ENCODE data around the gene FLT3LG. TPM values are rescaled to one million over a fixed set of nuclear protein-coding genes. Genes with fewer than 3 reads are reported as not detected.

FLT3LG gene
- polyA plus RNA-seq, 1 experiment, result 7.7 TPM

DNA sequence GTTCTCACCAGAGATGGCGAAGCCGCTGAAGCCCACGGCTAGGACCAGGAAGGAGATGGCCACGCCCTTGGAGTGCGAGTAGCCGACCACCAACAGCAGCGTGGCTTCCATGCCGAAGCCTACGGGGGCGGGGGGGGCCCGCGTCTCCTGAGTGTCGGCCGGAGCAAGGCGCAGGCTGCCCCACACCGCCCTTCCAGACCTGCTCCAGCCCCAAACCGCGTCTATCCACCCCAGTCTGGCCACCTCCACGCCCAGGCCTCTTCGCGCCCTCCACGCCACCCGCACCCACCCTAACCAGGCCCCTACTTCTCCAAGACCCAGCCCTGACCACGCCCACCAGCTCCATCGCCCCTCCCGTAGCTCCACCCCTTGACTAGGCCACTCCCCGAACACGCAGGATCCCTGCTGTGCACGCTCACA lies 42.7 kb upstream of the FLT3LG start:
- CTCF ChIA-PET, result interaction anchor here (0.8 kb wide), 1 partner anchor 12 kb away, joined by 3 read pairs; no protein-coding TSS in a partner anchor
- TF ChIP-seq CTCF (IDR thresholded peaks at IDR 0.05; ENCODE audit: insufficient read depth, low read depth, low read length), result no peak

DNA sequence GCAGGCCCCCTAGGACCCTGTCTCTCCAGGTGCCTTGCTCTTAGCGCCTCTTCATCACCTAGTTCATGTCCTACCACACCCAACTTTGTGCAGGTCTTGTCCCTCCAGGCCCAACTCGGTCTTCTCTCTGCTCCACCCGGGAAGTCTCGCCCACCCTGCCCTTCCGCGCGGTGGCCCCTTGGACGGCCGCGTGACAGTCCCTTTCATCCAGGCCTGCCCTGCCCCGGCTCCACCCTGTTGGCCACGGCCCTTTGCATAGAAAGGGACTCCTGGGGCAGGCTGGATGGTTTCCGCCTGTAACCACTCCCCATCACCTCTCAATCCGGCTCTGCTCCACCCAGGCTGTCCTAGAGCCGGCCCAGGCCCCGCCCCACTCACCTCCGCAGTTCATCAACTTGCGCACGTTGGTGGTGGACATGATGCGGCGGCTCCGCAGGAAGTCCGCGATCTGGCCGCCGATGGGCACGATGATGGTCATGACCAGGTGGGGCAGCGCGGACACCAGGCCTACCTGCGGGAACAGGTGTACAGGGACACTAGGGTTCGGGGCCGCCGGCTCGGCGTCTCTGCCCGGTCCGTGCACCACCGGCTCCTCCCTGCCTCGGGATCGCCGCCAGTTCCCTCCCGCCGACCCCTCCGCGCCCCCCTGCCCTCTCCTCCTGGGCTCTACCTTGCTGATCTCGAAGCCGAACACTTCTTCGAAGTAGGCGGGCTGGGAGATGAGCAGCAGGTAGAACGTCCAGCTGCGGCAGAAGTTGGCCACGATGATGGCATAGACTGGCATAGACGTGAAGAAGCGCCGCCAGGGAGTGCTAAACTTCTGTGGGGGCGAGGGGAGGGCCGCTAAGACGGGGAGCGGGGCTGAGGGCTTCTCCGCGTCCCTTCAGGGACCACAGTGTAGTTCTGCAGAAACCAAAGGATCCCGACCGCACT lies 41.6 kb upstream of the FLT3LG start:
- H3K36me3 ChIP-seq (ENCODE audit: control insufficient read depth, insufficient read depth, low read length), result no peaks in the 10 kb centered on the region
- DNase-seq (ENCODE audit: low read depth), result no peak
- no peak for TF ChIP-seq CTCF (IDR thresholded peaks at IDR 0.05; ENCODE audit: insufficient read depth, low read depth, low read length)
- ChIA-PET CTCF (no interaction called here), POLR2A (no interaction called here)
- H3K4me3 ChIP-seq (ENCODE audit: low read depth, low read length), result no peak overlapping the region
- H3K27me3 ChIP-seq (ENCODE audit: control insufficient read depth, insufficient read depth, low read length), result peaks cover 59% of the 10 kb centered on the region

More for the DNA sequence above, 42.7 kb upstream of the FLT3LG start:
- H3K27me3 ChIP-seq (ENCODE audit: control insufficient read depth, insufficient read depth, low read length), result peaks cover 63% of the 10 kb centered on the region
- no peaks in the 10 kb centered on the region for H3K36me3 ChIP-seq (ENCODE audit: control insufficient read depth, insufficient read depth, low read length)
- no peak for DNase-seq (ENCODE audit: low read depth)
- no peak overlapping the region for H3K4me3 ChIP-seq (ENCODE audit: low read depth, low read length)
- POLR2A ChIA-PET, result no interaction called here

GRCh38 chr19:49433240-49433901 lies 40.6 kb upstream of the FLT3LG start:
- no peak for TF ChIP-seq CTCF (IDR thresholded peaks at IDR 0.05; ENCODE audit: insufficient read depth, low read depth, low read length)

DNA sequence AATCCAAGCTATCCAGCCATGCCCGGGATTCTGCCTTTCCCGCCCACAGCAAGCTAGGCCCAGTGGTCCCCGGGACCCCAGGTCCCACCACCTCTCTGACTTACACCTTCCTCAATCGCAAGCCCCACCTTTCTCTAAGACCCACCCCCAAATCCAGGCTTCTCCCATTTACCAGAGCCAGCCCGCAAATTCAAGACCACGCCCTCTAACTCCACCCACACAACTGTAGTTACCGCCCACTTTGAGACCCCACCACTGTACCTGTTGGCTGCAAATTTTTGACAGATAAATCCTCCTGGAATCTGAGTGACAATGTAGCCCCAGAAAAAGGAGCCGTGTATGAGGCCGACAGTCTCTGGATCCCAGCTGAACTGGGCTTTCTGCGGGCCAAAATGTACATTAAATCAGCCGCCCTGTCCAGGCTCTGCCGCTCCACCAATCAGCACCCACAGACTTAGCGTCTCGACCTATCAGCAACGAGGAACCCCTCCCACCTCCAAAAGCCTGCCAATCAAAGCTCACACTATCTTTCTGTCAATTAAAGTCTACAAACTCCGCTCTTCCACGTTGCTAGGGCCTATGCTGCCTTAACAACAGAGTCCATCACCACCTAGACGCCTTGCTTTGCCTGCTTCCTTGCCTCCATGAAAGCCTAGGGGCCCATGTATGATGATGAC lies 39.0 kb upstream of the FLT3LG start:
- no peak for DNase-seq (ENCODE audit: low read depth)
- H3K4me3 ChIP-seq (ENCODE audit: low read depth, low read length), result no peak overlapping the region
- ChIA-PET POLR2A (no interaction called here), CTCF (interaction anchor here (0.9 to 2.1 kb wide), 3 partner anchors 43 to 134 kb away, joined by 3 to 10 read pairs (median 3); no protein-coding TSS in a partner anchor)
- H3K27me3 ChIP-seq (ENCODE audit: control insufficient read depth, insufficient read depth, low read length), result peaks cover 61% of the 10 kb centered on the region
- no peaks in the 10 kb centered on the region for H3K36me3 ChIP-seq (ENCODE audit: control insufficient read depth, insufficient read depth, low read length)
- TF ChIP-seq CTCF (IDR thresholded peaks at IDR 0.05; ENCODE audit: insufficient read depth, low read depth, low read length), result no peak

More at GRCh38 chr19:49433240-49433901, 40.6 kb upstream of the FLT3LG start:
- Histone ChIP-seq H3K36me3 (ENCODE audit: control insufficient read depth, insufficient read depth, low read length) (no peaks in the 10 kb centered on the region), H3K27me3 (ENCODE audit: control insufficient read depth, insufficient read depth, low read length) (peaks cover 59% of the 10 kb centered on the region), H3K4me3 (ENCODE audit: low read depth, low read length) (no peak overlapping the region)
- CTCF ChIA-PET, result interaction anchor here (1.1 kb wide), 1 partner anchor 208 kb away, joined by 3 read pairs; no protein-coding TSS in a partner anchor
- no peak for DNase-seq (ENCODE audit: low read depth)
- POLR2A ChIA-PET, result no interaction called here
